HG03139 (cell line): ENCODE data around the gene ZNF629.

Source experiments
- ATAC-seq: cut with Tn5 transposase; IDR thresholded peaks from one replicate; pipeline ENCODE4 v1.9.1; 2021; ENCODE audit not compliant: unreplicated experiment

ZNF629 gene

DNA sequence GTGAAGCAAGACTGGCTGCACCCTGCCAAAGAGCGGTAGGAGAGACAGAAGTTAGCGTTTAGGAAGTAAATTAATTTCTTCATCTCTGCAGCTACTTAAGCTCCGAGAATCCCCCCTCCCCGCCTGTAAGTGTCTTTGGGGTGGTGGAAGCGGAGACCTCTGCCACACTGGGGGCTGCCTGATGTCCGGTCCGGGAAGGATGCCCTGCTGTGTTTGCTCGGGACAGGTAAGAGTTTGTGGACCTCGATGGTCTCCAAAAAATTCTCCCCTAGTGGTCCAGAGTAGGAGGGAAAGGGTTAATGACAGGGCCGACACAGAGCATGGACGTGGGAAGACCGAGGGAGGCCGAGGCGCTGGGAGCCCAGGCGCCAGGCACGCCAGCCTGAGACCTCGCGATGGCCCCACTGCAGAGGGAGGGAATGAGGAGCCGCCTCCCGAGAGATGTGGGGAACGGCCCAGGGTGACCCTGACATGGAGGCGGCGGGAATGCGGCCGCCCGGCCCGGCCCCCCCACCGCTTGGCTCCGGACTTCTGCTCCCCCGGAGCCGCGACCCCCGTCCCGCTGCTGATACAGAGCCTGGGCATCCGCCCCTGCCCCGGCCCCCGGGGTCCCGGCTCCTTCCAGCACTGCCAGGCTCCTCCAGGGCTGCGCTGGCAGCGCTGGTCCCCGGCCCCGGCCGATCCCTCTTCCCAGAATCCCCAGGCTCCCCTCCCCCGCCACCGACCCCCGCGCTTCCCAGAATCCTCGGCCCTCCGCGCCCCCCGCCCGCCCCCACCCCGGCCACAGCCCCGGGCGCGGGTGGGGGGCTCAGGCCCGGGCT, 680 bp downstream of the ZNF629 start:
- ATAC-seq = no peak

GRCh38 chr16:30785126-30786106, 1.6 kb downstream of the ZNF629 start:
- no peak for ATAC-seq

DNA sequence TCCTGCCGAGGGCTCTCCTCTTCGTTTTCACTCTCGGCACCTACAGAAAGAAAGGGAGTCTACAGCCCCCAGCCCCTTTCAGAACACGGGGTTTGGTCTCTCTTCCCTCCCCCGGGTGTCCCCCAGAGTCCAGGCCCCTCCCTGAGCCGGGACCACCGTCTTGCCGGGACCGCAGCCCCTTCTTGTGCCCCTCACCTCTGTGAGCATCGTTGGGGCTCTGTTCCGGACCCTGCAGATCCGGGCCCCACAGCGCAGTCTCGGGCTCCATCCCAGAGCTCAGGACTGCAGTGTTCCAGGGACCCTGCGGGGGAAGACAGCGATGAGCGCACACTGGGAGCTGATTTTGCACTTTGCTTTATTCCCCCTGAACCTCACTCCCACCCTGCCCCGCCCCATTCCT, 2.8 kb downstream of the ZNF629 start:
- no peak for ATAC-seq

DNA sequence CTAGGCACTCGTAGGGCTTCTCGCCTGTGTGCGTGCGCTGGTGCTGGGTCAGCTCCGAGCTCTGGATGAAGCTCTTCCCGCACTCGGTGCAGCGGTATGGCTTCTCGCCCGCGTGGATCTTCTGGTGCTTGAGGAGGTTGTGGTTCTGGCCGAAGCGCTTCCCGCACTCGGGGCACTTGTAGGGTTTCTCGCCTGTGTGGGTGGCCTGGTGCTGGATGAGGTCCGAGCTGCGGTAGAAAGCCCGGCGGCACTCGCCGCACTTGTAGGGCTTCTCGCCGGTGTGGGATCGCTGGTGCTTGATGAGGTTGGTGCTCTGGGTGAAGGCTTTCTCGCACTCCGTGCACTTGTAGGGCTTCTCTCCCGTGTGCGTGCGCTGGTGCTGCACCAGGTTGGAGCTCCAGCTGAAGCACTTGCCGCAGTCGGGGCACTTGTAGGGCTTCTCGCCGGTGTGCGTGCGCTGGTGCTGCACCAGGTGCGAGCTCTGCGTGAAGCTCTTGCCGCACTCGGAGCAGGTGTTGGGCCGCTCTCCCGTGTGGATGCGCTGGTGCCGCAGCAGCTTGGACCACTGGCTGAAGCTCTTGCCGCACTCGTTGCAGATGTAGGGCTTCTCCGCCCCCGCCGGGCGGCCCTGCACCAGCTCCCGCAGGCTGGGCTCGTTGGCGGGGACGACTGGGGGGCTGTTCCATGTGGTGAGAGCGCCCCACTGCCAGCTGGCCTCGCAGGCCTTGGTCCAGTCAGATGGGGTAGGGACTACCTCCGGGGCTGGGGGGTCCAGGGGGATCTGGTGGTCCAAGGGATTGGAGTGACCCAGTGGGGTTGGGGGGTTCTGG, 3.5 kb downstream of the ZNF629 start:
- no peak for ATAC-seq

DNA sequence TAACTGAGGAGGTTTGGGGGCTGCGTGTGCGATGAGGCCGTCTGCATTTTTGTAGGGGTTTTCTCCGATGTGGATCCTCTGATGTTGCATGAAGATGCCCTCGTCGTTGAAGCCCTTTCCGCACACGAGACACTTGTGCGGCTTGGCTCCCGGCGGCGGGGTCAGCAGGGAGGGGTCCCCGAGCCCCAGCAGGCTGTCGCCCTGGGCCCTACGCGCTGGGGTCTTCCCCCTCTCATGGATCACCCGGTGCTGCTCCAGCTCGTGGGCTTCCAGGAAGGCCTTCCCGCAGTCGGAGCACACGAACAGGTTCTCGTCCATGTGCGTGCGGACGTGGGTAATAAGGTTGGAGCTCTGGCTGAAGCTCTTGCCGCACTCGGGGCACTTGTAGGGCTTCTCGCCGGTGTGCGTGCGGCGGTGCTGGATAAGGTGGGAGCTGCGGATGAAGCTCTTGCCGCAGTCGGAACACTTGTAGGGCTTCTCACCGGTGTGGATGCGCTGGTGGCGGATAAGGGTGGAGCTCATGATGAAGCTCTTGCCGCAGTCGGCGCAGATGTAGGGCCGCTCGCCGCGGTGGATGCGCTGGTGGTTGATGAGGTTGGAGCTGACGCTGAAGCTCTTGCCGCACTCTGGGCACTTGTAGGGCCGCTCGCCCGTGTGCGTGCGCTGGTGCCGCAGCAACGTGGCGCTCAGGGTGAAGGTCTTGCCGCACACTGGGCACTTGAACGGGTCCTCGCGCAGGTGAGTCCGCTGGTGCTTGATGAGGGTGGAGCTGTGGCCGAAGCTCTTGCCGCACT, 4.3 kb downstream of the ZNF629 start:
- no peak for ATAC-seq

DNA sequence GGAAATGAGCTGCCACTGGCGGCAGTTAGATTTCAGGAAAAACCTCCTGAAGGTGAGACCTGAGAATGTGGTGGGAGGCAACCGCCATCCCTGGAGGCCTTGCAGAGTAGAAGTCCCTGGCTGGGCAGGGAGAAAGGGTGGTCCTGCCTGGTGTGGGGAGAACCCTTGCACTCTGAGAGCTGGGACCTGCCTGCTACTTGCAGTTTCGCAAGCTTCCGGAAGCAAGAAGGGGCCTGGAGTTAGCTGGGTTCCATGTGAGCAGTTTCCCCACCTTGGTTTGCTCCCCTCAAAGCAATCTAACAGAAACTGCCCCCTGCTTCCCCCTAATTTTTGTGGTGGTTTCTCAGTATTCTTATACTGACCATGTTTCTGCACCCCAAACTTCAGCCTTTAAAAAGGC, 6.5 kb downstream of the ZNF629 start:
- no peak for ATAC-seq

GRCh38 chr16:30780021-30780420, 7.0 kb downstream of the ZNF629 start:
- no peak for ATAC-seq

DNA sequence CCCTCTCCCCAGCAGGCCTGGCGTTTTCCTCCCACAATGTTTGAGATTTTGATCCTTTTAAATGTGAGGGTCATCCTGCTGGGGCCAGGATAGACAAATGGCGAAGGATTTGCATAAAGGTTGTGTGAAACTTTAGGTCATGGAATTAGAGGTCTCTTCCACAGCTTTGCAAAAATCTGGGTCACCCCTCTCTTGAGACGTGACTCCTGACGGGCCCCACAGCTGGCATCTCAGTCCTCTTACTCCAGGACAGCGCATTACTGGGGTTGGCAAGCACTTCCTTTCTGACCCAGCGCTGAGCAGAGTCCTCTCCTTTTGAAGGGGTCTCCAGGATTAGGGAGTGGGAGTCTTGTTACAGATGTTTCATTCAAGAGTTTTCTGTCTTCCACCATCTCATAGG, 7.4 kb downstream of the ZNF629 start:
- no peak for ATAC-seq

DNA sequence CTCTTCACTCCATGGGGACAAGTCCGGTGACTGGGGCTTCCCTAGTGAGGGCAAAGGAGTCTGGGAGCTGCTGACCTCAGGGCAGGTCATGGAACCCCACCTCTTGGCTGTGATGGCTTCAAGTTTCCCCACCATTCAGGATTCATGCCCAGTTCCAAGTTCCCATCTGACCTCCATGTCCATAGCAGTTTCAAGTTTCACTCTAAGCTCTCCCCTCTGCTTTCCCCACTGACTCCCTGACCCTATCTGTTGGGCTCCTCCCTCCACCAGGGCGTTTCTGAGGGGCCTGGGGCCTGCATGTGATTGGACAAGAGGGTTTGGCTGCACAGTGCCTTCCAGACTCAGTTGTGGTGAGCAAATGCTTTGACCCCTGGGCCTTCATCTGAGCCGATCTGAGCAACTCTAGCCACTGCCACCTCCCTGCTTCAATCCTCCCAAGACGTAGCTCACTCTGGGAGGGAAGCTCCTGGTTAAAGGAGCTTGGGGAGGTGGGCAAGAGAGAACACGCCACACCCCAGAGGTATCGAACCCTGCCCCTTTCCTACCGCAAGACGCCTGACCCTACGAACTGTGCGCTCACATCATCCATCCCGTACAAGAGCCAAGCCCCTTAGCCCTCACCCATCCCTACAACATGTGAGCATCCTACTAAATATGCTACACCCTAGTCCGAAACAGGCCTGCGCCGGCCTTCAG, 8.3 kb downstream of the ZNF629 start:
- ATAC-seq = no peak

DNA sequence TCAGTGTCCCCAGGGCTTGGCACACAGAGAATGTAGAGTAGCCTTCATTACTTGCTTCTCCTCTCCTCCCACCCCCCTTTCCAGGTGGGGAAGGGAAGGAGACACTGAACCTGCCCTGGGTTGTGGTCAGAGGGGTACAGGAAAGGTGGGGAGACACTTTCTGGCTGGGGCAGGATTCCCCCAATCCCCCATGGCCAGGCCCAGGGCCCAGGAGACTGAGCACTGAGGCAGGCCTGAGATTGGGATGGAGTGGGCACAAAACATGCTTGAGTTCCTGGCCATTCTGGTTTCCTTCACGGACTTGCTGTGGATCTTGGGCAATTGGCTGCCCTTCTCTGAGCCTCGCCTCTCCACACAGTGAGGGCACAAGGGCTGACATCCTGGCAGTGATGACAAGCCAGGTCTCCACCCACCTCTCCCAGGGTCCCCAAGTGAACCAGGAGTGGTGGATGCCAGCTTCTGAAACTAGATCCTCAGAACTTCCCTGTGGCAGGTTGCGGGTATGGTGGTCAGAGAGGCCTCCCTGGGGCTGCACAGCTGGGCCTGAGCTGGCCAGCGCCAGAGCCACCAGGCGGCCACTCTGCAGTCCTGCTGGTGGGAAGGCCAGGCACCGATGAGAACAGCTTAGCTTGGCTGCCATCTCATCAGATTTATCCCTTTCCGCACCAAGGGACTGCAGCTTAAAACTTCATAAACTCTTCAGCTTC, 9.3 kb downstream of the ZNF629 start:
- ATAC-seq = no peak

- peak; percentile 63 for ATAC-seq
These were observed 11.4 kb downstream of the ZNF629 start for GRCh38 chr16:30775392-30776188.

- no peak for ATAC-seq
These were observed 11.9 kb downstream of the ZNF629 start for GRCh38 chr16:30775131-30775391.

DNA sequence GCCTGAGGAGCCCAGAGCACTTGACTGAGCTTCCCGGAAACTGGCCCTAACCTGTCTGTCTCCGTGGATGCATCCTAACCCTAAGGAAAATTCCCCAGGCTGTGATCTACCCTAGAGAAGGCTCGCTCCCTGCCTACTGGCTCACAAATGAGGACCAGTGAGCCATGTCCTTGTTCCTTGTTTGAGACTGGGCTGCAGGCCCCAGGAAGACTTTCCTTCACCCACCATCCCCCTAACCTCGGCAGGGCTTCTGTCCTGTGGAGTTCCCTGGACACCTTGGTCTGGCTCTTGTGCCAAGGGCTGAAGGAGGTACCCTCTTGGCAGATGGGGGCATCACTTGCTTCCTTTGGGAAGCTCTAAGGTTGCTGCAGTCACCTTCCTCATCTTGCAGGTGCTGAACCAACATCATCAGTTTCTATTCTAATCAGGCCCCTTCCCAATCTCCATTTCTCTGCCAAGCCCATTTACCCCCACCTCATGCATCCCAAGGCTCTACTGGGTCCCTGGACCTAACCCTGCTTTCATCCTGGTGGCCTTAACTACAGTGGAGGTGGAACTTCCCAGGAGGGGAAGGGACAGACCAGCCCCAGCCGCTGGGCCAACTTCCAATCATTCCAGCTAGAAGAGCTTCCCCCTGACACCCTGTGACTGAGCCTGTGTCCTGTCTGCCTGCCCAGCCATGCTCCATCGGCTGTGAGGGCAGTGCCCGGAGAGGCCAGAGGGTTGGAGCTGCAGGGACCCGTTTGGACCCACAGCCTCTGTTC, 12.5 kb downstream of the ZNF629 start:
- no peak for ATAC-seq

- no peak for ATAC-seq
These were observed 13.2 kb downstream of the ZNF629 start for GRCh38 chr16:30773826-30774225.

DNA sequence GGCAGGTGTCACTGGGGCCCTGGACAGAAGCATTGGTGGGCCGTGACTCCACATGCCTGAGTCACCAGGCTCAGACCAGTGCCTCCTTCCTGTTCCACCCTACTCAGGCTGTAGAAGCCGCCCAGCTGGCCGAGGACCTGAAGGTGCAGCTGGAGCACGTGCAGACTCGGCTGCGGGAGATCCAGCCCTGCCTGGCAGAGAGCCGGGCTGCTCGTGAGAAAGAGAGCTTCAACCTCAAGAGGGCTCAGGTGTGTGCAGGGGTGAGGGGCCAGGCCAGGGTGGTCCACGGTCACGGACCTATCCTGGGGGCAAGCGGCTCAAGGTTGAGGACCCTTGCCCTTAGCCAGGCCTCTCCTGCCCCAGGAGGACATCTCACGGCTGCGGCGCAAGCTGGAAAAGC, 15.3 kb downstream of the ZNF629 start:
- no peak for ATAC-seq

DNA sequence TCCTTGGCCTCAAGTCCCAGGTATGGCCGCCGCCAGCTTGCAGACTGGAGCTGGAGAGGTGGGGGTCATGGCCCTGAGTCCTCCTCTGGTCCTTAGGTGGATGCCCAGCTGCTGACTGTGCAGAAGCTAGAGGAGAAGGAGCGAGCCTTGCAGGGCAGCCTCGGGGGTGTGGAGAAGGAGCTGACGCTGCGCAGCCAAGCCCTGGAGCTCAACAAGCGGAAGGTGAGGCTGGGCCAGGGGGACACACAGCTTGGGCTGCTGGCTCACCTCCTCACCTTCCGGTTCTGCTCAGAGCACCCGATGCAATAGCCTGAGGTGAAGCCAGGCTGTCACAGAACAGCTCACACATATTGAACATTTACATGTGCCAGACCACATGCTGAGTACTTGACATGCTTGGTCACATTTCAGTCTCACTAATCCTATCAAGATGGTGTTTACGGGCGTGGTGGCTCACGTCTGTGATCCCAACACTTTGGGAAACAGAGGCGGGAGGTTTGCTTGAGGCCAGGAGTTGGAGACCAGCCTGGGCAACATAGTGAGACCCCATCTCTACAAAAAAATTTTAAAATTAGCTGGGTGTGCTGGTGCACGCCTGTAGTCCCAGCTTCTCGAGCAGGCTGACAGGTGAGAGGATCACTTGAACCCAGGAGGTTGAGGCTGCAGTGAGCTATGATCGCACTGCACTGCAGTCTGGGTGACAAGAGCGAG, 17.5 kb downstream of the ZNF629 start:
- no peak for ATAC-seq

- no peak for ATAC-seq
These were observed 18.3 kb downstream of the ZNF629 start for GRCh38 chr16:30768583-30769181.
